ENCODE data around the gene SLC26A8. TPM values are rescaled to one million over a fixed set of nuclear protein-coding genes. Genes with fewer than 3 reads are reported as not detected.
"Not testable (repeated sequence)": the region's sequence is repeated elsewhere in the genome, so short reads cannot be mapped to it uniquely, and the experiment has no call there.

Gene SLC26A8
- total RNA-seq, 1 experiment from 2014 or later, result not detected

DNA sequence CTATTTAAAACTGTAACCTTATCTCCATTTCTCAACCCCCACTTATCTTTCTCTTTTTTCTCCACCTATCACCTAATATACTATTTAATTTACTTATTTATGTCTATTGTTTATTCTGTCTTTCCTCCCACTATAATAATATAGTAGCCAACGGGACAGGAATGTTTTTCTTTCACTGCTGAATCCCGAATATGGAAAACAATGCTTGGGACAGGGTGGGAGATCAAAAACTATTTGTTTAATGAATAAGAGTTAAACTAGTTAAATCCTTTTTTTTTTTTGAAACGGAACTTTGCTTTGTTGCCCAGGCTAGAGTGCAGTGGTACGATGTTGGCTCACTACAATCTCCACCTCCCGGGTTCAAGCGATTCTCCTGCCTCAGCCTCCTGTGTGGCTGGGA, 109.9 kb downstream of the SLC26A8 start:
- DNase-seq (ENCODE audit: low spot score), result no peak

DNA sequence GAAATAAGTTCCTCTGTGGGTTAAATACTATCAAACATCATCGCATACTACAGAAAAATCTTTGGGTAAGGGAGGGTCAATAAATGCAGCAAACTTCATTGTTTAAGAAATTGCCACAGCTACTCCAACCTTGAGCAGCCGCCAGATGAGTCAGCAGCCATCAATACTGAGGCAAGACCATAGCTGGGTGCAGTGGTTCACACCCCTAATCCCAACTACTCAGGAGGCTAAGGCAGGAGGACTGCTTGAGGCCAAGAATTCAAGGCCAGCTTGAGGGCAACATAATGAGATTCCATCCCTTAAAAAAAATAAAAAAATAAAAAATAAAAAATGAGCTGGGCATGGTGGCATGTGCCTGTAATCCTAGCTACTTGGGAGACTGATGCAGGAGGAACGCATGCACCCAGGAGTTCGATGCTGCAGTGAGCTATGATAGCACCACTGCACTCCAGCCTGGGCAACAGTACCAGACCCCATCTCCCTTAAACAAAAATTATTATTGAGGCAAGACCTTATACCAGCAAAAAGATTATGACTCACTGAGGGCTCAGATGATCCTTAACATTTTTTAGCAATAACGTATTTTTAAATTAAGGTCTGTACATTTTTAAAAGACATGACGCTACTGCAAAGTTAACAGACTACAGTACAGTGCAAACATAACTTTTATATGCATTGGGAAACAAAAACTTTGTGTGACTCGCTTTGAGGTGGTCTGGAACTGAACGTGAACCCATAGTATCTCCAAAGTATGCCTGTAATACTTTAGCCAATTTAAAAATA, 112.4 kb downstream of the SLC26A8 start:
- no peak for DNase-seq (ENCODE audit: low spot score)

DNA sequence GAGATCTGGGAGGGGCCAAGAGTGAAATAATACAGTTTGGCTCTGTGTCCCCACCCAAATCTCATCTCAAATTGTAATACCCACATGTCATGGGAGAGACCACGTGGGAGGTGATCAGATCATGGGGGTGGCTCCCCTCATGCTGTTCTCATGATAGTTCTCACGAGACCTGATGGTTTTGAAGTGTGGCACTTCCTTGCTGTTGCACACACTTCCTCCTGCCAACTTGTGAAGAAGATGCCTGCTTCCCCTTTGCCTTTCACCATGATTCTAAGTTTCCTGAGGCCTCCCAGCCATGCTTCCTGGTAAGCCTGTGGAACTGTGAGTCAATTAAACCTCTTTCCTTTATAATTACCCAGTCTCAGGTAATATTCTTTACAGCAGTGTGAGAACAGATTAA, 114.9 kb downstream of the SLC26A8 start:
- DNase-seq (ENCODE audit: low spot score), result not testable (repeated sequence)

DNA sequence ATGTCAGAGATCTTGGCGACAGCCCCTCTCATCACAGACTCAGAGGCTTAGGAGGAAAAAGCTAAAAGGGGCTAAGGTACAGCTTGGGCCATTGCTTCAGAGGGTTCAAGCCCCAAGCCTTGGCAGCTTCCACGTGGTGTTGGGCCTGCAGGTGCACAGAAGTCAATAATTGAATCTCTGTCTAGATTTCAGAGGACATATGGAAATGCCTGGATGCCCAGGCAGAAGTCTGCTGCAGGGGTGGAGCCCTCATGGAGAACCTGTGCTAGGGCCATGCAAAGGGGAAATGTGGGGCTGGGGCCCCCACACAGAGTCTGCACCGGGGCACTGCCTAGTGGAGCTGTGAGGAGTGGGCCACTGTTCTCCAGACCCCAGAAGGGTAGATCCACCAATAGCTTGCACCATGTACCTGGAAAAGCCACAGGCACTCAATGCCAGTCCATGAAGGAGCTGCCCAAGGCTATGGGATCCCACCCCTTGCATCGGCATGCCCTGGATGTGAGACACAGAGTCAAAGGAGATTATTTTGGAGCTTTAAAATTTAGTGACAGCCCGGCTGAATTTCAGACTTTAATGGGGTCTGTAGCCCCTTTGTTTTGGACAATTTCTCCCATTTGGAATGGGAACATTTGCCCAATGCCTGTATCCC, 115.6 kb downstream of the SLC26A8 start:
- DNase-seq (ENCODE audit: low spot score), result not testable (repeated sequence)

- DNase-seq (ENCODE audit: low spot score), result no peak
Observed at GRCh38 chr6:35907750-35908149, 116.7 kb downstream of the SLC26A8 start.

GRCh38 chr6:35906499-35906846, 118.0 kb downstream of the SLC26A8 start:
- DNase-seq (ENCODE audit: low spot score), result no peak

- no peak for DNase-seq (ENCODE audit: low spot score)
Observed at GRCh38 chr6:35905841-35906498, 118.5 kb downstream of the SLC26A8 start.

DNA sequence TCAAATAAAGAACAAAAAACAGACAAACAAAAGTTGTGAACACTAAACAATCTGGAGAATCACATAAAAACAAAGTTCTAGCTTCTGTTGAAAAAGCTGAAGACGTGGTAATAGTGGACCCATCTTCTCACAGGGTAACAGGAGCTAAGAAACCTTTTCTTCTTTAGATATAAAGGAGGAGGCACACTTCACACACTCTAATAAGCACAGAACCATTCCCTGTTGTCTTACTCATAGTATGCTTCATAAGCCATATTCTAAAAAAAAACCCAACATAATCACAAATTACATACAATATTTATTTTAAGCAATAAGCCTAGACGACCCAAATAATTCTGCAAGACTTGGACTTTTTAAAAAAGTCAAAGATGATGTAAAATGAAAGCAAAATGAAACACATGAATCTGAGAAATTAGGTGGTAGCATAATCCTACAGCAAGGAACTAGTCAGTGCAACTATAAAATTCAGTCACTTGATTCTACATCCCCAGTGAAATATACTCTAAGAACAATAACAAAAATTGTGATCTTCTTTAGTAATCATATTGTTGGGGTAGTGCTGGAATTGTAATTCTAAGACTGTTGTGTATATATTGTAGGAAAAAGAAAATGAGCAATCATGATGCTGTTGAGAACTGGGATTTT, 119.2 kb downstream of the SLC26A8 start:
- no peak for DNase-seq (ENCODE audit: low spot score)

- no peak for DNase-seq (ENCODE audit: low spot score)
Observed at GRCh38 chr6:35903679-35904078, 120.8 kb downstream of the SLC26A8 start.

- DNase-seq (ENCODE audit: low spot score), result no peak
Observed at GRCh38 chr6:35900448-35900847, 124.0 kb downstream of the SLC26A8 start.

DNA sequence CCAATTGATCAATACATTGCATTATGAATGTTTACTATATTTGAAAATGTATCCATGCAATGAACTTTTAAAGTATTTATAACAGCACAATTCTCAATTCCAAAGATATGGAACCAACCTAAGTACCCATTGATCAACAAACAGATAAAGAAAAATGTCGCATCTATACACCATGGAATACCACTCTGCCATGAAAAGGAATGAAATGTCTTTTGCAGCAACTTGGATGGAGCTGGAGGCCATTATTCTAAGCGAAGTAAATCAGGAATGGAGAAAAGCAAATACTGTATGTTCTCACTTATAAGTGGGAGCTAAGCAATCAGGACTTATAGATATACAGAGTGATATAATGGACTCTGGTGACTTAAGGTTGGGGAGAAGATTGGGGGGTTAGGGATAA, 126.4 kb downstream of the SLC26A8 start:
- DNase-seq (ENCODE audit: low spot score), result no peak

GRCh38 chr6:35897486-35897885, 127.0 kb downstream of the SLC26A8 start:
- no peak for DNase-seq (ENCODE audit: low spot score)

DNA sequence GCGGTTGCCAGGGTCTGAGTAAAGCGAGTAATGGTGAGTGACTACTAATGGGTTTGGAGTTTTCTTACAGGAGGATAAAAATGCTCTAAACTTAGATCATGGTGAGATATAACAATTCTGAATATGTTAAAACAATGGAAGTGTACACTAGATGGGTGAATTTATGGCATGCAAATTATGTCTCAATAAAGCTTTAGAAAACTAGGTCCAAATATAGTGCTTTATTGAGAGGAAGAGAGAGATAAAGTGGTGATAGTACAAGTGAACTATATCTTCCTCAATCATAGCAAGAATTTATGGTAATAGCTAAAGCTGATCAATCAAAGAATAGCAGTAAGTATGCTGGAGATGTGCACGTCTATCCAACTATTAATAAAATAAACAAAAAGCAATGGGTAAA, 127.4 kb downstream of the SLC26A8 start:
- DNase-seq (ENCODE audit: low spot score), result no peak

- no peak for DNase-seq (ENCODE audit: low spot score)
Observed at GRCh38 chr6:35896228-35896627, 128.2 kb downstream of the SLC26A8 start.

GRCh38 chr6:35895560-35895959, 128.9 kb downstream of the SLC26A8 start:
- no peak for DNase-seq (ENCODE audit: low spot score)

- DNase-seq (ENCODE audit: low spot score), result no peak
Observed at GRCh38 chr6:35894776-35895175, 129.7 kb downstream of the SLC26A8 start.

Other genes with a start within 250 kb of the SLC26A8 start
- gene CLPSL2, start 248.0 kb downstream of the SLC26A8 start, total RNA-seq (2014; rRNA removed; shearing (Covaris generic)), result 4.7 TPM in 1 of 2 replicates, not detected in the other
- not detected in 2 replicates for gene CLPSL1, start 243.6 kb downstream of the SLC26A8 start, total RNA-seq (2014; rRNA removed; shearing (Covaris generic))
- not detected in 2 replicates for gene CLPS, start 227.3 kb downstream of the SLC26A8 start, total RNA-seq (2014; rRNA removed; shearing (Covaris generic))
- not detected in 2 replicates for gene LHFPL5, start 219.3 kb downstream of the SLC26A8 start, total RNA-seq (2014; rRNA removed; shearing (Covaris generic))
- 57.0 and 64.4 TPM in 2 replicates for gene SRPK1, start 103.5 kb downstream of the SLC26A8 start, total RNA-seq (2014; rRNA removed; shearing (Covaris generic))
- 41.4 and 50.2 TPM in 2 replicates for gene MAPK14, start 3.2 kb upstream of the SLC26A8 start, total RNA-seq (2014; rRNA removed; shearing (Covaris generic))
- 0.34 and 0.46 TPM in 2 replicates for gene MAPK13, start 105.9 kb upstream of the SLC26A8 start, total RNA-seq (2014; rRNA removed; shearing (Covaris generic))
- gene BRPF3, start 172.1 kb upstream of the SLC26A8 start, total RNA-seq (2014; rRNA removed; shearing (Covaris generic)), result 8.6 and 11.1 TPM in 2 replicates
- gene PNPLA1, start 245.4 kb upstream of the SLC26A8 start, total RNA-seq (2014; rRNA removed; shearing (Covaris generic)), result not detected in 2 replicates